Omental fat pad (tissue), 4 donors: ENCODE results near the gene LGALS8. TPM values are rescaled to one million over a fixed set of nuclear protein-coding genes. Genes with fewer than 3 reads are reported as not detected.
"Not testable (repeated sequence)": the region's sequence is repeated elsewhere in the genome, so short reads cannot be mapped to it uniquely, and the experiment has no call there.

ENCODE experiments used
- ATAC-seq: fragments of 150-250 bp; one replicate; pipeline ENCODE4 v1.9.1; 2016; ENCODE audit warnings: mild to moderate bottlenecking, moderate library complexity; ENCODE audit not compliant: low FRiP score
- DNase-seq: peaks from one replicate; pipeline ENCODE4 v3.0.0-alpha.2; 2019; ENCODE audit warnings: low spot score
- total RNA-seq, 4 donors: library from RNA; depleted of rRNA; stranded (reverse); fragments of >200 nt; gene quantifications; one replicate each; pipeline ENCODE4 v1.1.0, GENCODE V29; 2016
- TF ChIP-seq, protein P1 (sequence below), 3 donors: fragments of 450-650 bp; IDR thresholded peaks; one replicate each; pipeline ENCODE4 v1.5.1; 2016 to 2017; ENCODE audit warnings: antibody characterized with exemption in 3 of 3, mild to moderate bottlenecking in 3 of 3, moderate library complexity in 2 of 3

LGALS8 gene
- total RNA-seq, 4 donors from 2014 or later = 73.8 to 129 (median 110) TPM

DNA sequence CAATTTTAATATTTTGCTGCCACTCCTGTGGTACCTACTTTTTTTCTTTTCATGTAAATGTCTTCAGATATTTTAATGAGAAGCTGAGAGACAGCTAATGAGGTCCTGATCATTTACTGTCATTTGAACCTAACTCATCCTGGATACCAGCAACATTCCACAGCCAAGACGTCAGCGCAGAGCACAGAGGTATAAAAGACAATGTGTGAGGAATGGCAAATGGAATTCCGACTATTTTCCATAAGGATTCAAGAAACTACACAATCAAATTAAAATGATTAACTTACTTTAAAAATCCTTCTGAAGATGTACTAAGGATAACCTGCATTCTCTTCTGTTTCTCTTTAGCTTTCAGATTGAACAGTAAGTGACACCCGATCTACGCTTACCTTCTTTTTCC, 41.7 kb downstream of the LGALS8 start:
- DNase-seq (no peak), ATAC-seq (no peak)
- TF ChIP-seq, protein P1, sequence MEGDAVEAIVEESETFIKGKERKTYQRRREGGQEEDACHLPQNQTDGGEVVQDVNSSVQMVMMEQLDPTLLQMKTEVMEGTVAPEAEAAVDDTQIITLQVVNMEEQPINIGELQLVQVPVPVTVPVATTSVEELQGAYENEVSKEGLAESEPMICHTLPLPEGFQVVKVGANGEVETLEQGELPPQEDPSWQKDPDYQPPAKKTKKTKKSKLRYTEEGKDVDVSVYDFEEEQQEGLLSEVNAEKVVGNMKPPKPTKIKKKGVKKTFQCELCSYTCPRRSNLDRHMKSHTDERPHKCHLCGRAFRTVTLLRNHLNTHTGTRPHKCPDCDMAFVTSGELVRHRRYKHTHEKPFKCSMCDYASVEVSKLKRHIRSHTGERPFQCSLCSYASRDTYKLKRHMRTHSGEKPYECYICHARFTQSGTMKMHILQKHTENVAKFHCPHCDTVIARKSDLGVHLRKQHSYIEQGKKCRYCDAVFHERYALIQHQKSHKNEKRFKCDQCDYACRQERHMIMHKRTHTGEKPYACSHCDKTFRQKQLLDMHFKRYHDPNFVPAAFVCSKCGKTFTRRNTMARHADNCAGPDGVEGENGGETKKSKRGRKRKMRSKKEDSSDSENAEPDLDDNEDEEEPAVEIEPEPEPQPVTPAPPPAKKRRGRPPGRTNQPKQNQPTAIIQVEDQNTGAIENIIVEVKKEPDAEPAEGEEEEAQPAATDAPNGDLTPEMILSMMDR (IDR thresholded peaks at IDR 0.05) = no peak

DNA sequence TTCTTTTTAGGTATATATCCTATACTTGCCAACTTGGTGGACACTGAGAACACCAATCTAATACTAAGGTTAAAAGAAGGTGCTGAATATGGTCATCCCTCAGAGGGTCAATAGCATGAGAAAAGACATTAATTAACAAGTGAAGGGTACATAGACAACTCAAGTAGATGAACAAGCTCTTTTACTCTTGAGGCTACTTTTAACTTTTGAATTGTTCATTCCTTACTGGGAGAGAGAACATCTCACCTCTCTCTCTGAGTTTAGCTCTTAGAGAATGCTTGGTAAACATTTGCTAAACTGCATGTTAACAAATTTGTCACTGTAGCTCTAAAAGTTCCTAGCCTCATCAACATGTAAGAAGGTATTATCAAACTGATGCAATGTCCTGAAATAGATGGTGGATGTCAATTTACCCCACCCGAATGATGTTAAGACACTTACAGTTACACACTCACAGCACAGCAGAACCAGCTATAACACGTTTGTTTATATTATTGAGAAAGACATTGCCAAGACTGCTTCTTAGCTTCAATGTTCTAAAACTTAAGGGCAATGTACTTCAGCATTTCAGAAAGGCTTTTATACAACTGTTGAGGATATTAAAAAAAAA, 44.6 kb downstream of the LGALS8 start:
- no peak for ATAC-seq
- TF ChIP-seq, protein P1 (IDR thresholded peaks at IDR 0.05) = no peak
- no peak for DNase-seq

DNA sequence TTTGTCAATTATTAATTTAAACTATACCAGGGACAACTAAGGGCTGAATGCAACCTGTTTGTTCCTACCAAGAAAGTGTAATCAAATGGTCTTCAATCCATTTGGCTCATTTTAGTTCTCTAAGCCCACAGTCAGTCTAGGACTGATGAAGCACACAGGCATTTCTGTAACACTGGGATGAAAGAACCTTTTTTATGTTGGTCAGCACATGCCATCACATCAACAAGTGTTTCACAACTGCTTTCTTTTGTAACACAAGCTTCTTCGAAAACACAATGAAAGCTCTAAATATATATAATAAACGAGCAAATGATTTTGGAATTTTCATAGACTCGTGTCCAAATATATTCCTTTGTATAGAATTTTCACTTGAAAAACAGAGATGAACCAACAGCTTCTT, 51.7 kb downstream of the LGALS8 start:
- DNase-seq (no peak), ATAC-seq (no peak)
- TF ChIP-seq, protein P1 (IDR thresholded peaks at IDR 0.05) = no peak

DNA sequence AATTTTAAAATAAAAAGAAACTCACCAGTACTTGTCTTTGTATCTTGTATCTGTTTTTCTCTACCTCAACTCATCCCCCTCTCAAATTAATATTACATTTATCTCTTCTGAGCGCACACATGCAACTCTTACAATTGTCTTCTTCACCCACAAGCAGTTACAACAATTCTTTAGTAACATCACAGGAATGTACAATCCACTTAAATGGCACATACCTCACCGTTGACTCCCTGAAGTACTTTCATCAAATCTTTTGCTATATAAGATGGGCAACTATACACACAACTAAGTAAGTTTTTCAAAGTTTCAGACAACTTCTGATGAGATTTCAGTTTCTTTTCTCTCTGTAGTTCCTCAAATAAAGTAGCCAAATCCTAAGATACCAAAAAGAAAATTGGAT, 52.2 kb downstream of the LGALS8 start:
- TF ChIP-seq, protein P1 (IDR thresholded peaks at IDR 0.05) = no peak
- no peak for ATAC-seq

DNA sequence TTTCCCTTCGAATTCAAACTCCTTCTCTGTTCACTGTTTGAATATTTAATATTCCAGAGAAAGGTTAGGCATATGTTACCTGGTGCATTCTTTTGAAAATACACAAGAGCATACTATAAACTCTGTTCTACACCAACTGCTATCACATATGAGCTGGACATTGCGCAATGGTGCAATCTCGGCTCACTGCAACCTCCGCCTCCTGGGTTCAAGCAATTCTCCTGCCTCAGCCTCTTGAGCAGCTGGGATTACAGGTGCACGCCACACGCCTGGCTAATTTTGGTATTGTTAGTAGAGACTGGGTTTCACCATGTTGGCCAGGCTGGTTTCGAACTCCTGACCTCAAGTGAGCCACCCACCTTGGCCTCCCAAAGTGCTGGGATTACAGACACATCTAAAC, 53.3 kb downstream of the LGALS8 start:
- ATAC-seq, DNase-seq: not testable (repeated sequence)

More for the DNA sequence above, 52.2 kb downstream of the LGALS8 start:
- DNase-seq = no peak

DNA sequence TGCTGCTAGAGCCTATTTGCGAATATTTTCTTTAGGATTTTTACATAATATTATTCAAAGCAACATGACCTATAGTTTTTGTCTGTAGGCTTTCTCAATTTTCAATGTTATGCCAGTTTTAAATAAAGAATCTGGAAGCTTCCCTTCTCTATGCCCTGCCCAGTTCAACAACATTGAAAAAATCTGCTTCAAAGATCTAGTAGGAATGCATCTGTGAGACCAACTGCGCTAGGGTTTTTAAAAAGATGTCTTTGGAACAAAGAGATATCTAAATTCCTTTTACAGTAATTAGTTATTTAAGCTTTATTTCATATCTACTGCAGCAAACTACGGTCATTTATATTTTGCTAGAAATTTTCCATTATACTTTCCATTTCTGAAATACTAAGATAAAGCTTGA, 54.9 kb downstream of the LGALS8 start:
- ATAC-seq = no peak

DNA sequence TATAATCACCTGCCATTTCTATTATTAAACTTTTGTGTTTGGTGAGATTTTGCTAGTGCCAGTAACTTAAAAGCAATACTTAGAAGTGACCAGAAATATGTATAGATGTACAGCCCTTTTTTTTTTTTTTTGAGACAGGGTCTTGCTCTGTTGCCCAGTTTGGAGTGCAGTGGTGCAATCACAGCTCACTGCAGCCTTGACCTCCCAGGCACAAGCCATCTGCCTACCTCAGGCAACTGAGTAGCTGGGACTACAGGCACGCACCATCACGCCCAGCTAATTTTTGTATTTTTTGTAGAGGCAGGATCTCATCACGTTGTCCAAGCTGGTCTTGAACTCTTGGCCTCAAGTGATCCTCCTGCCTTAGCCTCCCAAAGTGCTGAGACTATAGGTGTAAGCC, 56.6 kb downstream of the LGALS8 start:
- DNase-seq, ATAC-seq: not testable (repeated sequence)

More for the DNA sequence above, 54.9 kb downstream of the LGALS8 start:
- TF ChIP-seq, protein P1 (IDR thresholded peaks at IDR 0.05) = no peak
- no peak for DNase-seq

DNA sequence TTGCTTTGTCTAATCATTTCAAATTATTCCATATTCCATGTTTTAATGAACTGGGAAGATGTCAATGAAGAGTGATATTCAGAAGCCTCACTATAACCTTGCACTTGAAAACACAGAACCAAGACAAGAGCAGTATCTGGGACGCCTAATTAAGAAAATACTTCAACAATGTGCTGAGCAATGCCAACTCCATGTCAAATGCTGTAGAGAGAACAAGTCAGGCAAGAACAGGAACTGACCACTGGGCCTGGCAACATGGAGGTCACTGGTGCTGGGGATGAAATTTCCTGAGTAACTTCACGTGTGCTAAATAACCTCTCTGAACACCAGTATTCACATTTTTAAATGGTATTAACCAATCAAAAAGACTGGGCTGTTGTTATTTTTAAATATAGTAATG, 57.7 kb downstream of the LGALS8 start:
- no peak for ATAC-seq

More for the DNA sequence above, 57.7 kb downstream of the LGALS8 start:
- TF ChIP-seq, protein P1 (IDR thresholded peaks at IDR 0.05) = no peak
- DNase-seq = no peak
